Measurements from ENCODE around the gene GSTM5.
"Not testable (repeated sequence)": the region's sequence is repeated elsewhere in the genome, so short reads cannot be mapped to it uniquely, and the experiment has no call there.

Gene GSTM5

GRCh38 chr1:109677459-109677858 lies 34.6 kb upstream of the GSTM5 start:
- Histone ChIP-seq H3K27ac (replicated peaks) (no peak overlapping the region), H3K4me3 (replicated peaks; ENCODE audit: insufficient read depth, low read length) (no peak overlapping the region), H3K27me3 (ENCODE audit: insufficient read depth, poor library complexity, severe bottlenecking) (no peaks in the 10 kb centered on the region)
- DNase-seq (ENCODE audit: low read depth in 1 of 2, low spot score in 1 of 2), result no peak
- TF ChIP-seq GABPA (IDR thresholded peaks at IDR 0.05; ENCODE audit: low read depth) (no peak), REST (IDR thresholded peaks at IDR 0.05; ENCODE audit: insufficient replicate concordance, low read depth) (no peak), SPI1 (IDR thresholded peaks at IDR 0.05; ENCODE audit: borderline replicate concordance, low read depth) (no peak), POLR2AphosphoS5 (IDR thresholded peaks at IDR 0.05; ENCODE audit: low read depth) (no peak), CTCF (IDR thresholded peaks at IDR 0.05; ENCODE audit: insufficient read depth, low read length) (no peak)

- not testable (repeated sequence) for H3K27me3 ChIP-seq (ENCODE audit: insufficient read depth, poor library complexity, severe bottlenecking); DNase-seq (ENCODE audit: low read depth in 1 of 2, low spot score in 1 of 2); H3K4me3 ChIP-seq (replicated peaks; ENCODE audit: insufficient read depth, low read length); H3K27ac ChIP-seq (replicated peaks)
Measured at GRCh38 chr1:109678637-109679036, 33.4 kb upstream of the GSTM5 start.

- peak in 1 of 2 experiments; percentile 36 for DNase-seq (ENCODE audit: low read depth in 1 of 2, low spot score in 1 of 2)
- not testable (repeated sequence) for H3K4me3 ChIP-seq (replicated peaks; ENCODE audit: insufficient read depth, low read length); H3K27ac ChIP-seq (replicated peaks); H3K27me3 ChIP-seq (ENCODE audit: insufficient read depth, poor library complexity, severe bottlenecking)
Measured at GRCh38 chr1:109684777-109685176, 27.3 kb upstream of the GSTM5 start.

- not testable (repeated sequence) for H3K27me3 ChIP-seq (ENCODE audit: insufficient read depth, poor library complexity, severe bottlenecking); H3K27ac ChIP-seq (replicated peaks); H3K4me3 ChIP-seq (replicated peaks; ENCODE audit: insufficient read depth, low read length); DNase-seq (ENCODE audit: low read depth in 1 of 2, low spot score in 1 of 2)
Measured at GRCh38 chr1:109685399-109685798, 26.7 kb upstream of the GSTM5 start.

GRCh38 chr1:109685890-109686289 lies 26.2 kb upstream of the GSTM5 start:
- not testable (repeated sequence) for DNase-seq (ENCODE audit: low read depth in 1 of 2, low spot score in 1 of 2); H3K27ac ChIP-seq (replicated peaks); H3K4me3 ChIP-seq (replicated peaks; ENCODE audit: insufficient read depth, low read length); H3K27me3 ChIP-seq (ENCODE audit: insufficient read depth, poor library complexity, severe bottlenecking)

GRCh38 chr1:109687109-109687508 lies 24.9 kb upstream of the GSTM5 start:
- not testable (repeated sequence) for H3K27me3 ChIP-seq (ENCODE audit: insufficient read depth, poor library complexity, severe bottlenecking); DNase-seq (ENCODE audit: low read depth in 1 of 2, low spot score in 1 of 2); H3K27ac ChIP-seq (replicated peaks); H3K4me3 ChIP-seq (replicated peaks; ENCODE audit: insufficient read depth, low read length)

- DNase-seq (ENCODE audit: low read depth in 1 of 2, low spot score in 1 of 2), result peak; percentile 22 to 39
- no peak for TF ChIP-seq POLR2AphosphoS5 (IDR thresholded peaks at IDR 0.05; ENCODE audit: low read depth)
- TF ChIP-seq SPI1 (IDR thresholded peaks at IDR 0.05; ENCODE audit: borderline replicate concordance, low read depth), result no peak
- no peak for TF ChIP-seq CTCF (IDR thresholded peaks at IDR 0.05; ENCODE audit: insufficient read depth, low read length)
- TF ChIP-seq GABPA (IDR thresholded peaks at IDR 0.05; ENCODE audit: low read depth), result no peak
- TF ChIP-seq REST (IDR thresholded peaks at IDR 0.05; ENCODE audit: insufficient replicate concordance, low read depth), result no peak
- H3K4me3 ChIP-seq (replicated peaks; ENCODE audit: insufficient read depth, low read length), result peak within 1 kb of the TSS; percentile 25
- H3K27ac ChIP-seq (replicated peaks), result no peak within 1 kb of the TSS
- H3K27me3 ChIP-seq (ENCODE audit: insufficient read depth, poor library complexity, severe bottlenecking), result no peaks in the 10 kb centered on the region
Measured at GRCh38 chr1:109687641-109688499, 24.2 kb upstream of the GSTM5 start, which contains the start of gene GSTM1. GSTM1 (plus strand) TSS chr1:109687817; CDS start chr1:109687874, 57 bp downstream.
